Choroid plexus epithelial cell (primary cell): ENCODE data around the gene SORCS1.
A peak's percentile ranks its signal among the peaks of the same experiment; 100 is the strongest.

Experiments used
- DNase-seq: peaks from one replicate; pipeline ENCODE4 v3.0.0-alpha.2; 2010; ENCODE audit warnings: low read depth
- H3K4me3 ChIP-seq: 2 replicates; pipeline ENCODE4 v1.5.1; 2011; ENCODE audit warnings: low read depth, mild to moderate bottlenecking, control low read depth, low read length, moderate library complexity
- TF ChIP-seq, protein P1 (sequence below): conservative IDR thresholded peaks from 2 replicates; pipeline ENCODE4 v1.5.1; 2011; ENCODE audit warnings: low read depth, mild to moderate bottlenecking, control low read depth, inconsistent platforms, low read length, moderate library complexity

The SORCS1 gene

DNA sequence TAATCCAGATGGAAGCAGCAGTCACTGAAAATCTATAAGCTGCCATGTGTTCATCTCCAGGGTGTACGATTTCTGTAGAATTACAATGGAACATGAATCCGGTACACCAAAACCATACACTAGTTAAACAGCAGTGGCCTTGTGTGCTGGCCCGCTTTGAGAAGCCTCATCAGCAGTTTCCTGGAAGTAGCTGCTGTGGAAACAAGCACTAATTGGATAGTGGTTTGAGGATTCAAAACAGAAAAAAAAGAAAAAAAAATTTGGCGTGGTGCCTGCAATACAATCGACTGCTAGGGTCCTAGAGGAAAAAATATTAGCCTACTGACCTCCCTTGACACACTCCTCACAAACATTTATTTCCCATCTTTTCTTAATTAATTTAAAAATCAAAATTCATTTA is 545.9 kb downstream of the SORCS1 start:
- TF ChIP-seq, protein P1, sequence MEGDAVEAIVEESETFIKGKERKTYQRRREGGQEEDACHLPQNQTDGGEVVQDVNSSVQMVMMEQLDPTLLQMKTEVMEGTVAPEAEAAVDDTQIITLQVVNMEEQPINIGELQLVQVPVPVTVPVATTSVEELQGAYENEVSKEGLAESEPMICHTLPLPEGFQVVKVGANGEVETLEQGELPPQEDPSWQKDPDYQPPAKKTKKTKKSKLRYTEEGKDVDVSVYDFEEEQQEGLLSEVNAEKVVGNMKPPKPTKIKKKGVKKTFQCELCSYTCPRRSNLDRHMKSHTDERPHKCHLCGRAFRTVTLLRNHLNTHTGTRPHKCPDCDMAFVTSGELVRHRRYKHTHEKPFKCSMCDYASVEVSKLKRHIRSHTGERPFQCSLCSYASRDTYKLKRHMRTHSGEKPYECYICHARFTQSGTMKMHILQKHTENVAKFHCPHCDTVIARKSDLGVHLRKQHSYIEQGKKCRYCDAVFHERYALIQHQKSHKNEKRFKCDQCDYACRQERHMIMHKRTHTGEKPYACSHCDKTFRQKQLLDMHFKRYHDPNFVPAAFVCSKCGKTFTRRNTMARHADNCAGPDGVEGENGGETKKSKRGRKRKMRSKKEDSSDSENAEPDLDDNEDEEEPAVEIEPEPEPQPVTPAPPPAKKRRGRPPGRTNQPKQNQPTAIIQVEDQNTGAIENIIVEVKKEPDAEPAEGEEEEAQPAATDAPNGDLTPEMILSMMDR: no peak
- no peak for DNase-seq
- H3K4me3 ChIP-seq: no peak overlapping the region

DNA sequence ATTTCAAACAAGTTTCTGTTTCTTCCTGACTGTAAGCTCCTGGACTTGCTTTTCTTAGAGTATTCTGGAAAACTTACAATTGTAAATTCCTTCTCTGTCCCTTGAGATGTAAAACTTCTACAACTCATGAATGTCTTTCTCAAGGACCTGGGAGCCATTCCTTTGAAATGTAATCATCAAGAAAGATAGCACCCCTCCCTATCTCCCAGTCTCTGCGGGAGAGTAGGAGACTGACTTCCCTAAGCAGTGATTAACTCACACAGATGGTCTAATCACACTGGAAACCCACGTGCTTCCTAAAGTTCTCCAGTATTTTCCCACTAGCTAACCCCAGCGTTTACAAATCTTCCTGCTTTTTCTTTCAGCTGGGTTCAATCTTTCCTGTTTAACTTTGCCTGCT is 549.4 kb downstream of the SORCS1 start:
- DNase-seq: peak; percentile 69
- H3K4me3 ChIP-seq: no peak overlapping the region
- TF ChIP-seq, protein P1: no peak

DNA sequence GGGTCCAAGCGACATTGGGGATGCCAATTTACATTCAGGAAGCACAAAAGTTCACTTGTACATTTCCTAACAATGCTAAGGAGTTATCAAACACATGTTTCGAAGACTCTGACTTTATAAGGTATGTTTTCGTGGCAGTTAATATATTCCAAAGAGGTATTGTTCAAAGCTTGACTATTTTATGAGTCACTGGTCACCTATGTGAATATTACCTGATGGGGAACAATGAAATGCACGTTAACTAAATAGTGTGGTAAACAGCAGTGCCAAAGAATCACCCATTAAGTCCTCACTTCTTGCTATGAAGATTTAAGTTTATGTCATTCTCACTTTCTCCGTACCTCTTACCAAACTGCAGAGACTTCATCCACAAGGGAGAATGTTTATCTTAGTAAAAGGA is 550.2 kb downstream of the SORCS1 start:
- H3K4me3 ChIP-seq: no peak overlapping the region
- TF ChIP-seq, protein P1: no peak
- DNase-seq: no peak

DNA sequence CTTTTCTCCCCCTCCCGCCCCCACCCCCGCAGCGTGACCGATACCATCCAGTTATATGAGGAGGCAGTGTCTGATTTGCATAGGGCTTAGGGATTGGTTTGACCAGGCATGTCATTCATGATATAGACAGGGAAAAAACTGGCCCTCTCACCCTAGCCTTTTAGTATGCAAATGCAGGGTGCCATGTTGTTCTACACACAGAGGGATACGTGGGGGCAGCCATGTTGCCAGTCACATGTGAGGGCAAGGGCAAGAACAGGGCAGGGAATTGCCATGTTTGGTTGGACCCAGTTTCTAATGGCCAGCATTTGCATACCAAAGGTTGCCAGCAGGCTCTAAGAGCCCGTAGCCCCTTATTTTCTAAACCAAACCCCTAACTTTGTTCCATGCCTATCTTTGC is 552.1 kb downstream of the SORCS1 start:
- TF ChIP-seq, protein P1: no peak
- H3K4me3 ChIP-seq: no peak overlapping the region
- no peak for DNase-seq

DNA sequence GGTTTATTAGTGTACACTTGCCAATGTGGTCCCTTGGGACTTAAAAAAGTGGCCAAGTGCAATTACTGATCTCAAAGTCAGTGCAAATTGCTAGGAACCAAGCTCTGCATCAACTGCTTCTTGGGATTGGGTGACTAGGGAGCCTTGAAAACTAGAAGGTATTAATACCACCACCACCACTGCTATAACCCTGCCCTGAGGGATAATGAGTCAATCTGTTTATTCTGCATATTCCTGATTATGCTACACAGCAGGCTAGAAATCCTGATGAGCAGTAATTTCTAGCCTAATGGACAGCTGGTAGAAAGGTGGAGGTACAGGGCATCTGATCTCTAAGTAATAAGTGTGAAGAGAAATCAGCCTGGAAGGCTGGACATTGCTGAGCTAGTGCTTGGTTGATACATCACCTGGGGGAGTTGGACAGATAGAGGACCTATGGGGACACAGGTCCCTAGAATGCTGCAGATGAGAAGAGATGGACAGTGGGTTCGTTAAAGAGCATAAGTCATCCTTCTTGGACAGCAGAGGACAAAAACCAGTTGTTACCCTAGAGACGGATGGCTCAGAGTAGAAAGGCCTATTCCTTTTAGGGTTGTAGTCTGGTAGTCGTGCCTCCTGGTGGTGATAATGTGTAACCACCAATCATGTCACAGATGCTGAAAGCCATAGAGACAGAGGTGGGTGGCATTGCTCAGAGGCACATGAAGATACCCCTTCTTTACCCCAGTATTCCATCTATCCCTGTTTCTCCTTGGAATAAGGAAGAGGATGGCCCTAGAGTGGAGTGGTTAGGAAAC is 554.8 kb downstream of the SORCS1 start:
- DNase-seq: peak; percentile 23
- TF ChIP-seq, protein P1: peak; percentile 52
- no peak overlapping the region for H3K4me3 ChIP-seq

DNA sequence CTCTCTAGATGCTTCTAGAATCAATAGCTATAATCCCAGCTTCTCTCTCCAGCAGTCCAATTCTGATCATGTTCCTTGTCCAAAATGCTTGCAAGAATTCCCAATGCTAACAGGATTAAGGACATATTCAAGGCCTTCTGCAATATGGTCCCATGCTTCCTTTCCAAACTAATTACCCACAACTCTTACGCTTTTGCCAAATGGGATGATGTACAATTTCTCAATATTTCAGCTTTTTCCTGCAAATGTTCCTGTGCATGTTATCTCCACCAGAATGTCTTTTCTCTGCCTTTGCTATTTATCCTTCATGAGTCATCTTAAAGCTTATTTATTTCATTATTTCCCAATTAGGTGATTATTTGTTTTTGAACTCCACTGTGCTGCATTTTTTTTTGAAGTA is 556.4 kb downstream of the SORCS1 start:
- peak; percentile 36 for DNase-seq
- TF ChIP-seq, protein P1: no peak
- H3K4me3 ChIP-seq: no peak overlapping the region

DNA sequence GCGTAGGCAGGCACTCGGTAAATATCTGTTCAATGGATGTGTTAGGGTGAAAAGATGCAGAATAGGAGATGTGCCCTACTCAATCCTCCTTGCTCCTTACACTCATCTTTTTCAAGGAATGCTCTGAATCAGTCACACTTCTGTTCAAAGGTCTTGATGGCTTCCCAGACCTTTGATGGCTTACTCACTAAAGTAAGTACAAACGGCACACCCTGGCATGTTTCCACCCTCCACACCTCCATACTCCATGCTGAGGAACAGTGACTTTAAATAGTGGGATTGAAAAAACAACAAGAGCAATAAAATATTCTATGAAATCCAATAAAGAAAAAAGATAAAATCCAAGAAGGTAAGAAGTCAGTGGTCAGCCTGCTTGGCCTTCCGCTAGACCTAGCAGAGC is 569.2 kb downstream of the SORCS1 start:
- TF ChIP-seq, protein P1: no peak
- no peak for DNase-seq

More for the DNA sequence above, 569.2 kb downstream of the SORCS1 start:
- H3K4me3 ChIP-seq: no peak overlapping the region
